PC-9 (cell line): ENCODE measurements around the gene AUTS2.

Experiments
- CTCF ChIP-seq: fragments of 200-600 bp; sonication (generic); conservative IDR thresholded peaks from 2 replicates; pipeline ENCODE4 v1.6.1; 2017; ENCODE audit warnings: mixed run types, antibody characterized with exemption, mild to moderate bottlenecking, moderate library complexity
- EZH2 ChIP-seq: fragments of 200-600 bp; sonication (generic); IDR thresholded peaks from 2 replicates; pipeline ENCODE4 v1.8.0; 2017; ENCODE audit warnings: antibody characterized with exemption, low read depth

- TF ChIP-seq CTCF (no peak), EZH2 (no peak)
Measured at GRCh38 chr7:70733090-70733489, 1134.8 kb downstream of the AUTS2 start.
